Keratinocyte (primary cell): ENCODE data around the gene C11orf86.
"Not testable (repeated sequence)": the region's sequence is repeated elsewhere in the genome, so short reads cannot be mapped to it uniquely, and the experiment has no call there.

Experiments used
- EZH2 ChIP-seq: IDR thresholded peaks from one replicate; pipeline ENCODE4 v1.6.1; 2012; ENCODE audit warnings: inconsistent platforms, mild to moderate bottlenecking, low read length, moderate library complexity
- TF ChIP-seq, protein P1 (sequence below), 3 experiments: IDR thresholded peaks in 1 of 3; conservative IDR thresholded peaks in 1 of 3; optimal IDR thresholded peaks in 1 of 3; 2 replicates in 2 of 3; 3 replicates in 1 of 3; pipeline versions ENCODE3 to v1.5.1; 2011; ENCODE audit warnings: low read length in 3 of 3, mild to moderate bottlenecking in 3 of 3, moderate library complexity in 2 of 3, control low read depth in 1 of 3, inconsistent platforms in 1 of 3; ENCODE audit not compliant: insufficient read depth in 2 of 3; ENCODE audit errors: extremely low read depth in 1 of 3

GRCh38 chr11:66989360-66989759, 14.3 kb downstream of the C11orf86 start:
- not testable (repeated sequence) for TF ChIP-seq EZH2
- TF ChIP-seq, protein P1, sequence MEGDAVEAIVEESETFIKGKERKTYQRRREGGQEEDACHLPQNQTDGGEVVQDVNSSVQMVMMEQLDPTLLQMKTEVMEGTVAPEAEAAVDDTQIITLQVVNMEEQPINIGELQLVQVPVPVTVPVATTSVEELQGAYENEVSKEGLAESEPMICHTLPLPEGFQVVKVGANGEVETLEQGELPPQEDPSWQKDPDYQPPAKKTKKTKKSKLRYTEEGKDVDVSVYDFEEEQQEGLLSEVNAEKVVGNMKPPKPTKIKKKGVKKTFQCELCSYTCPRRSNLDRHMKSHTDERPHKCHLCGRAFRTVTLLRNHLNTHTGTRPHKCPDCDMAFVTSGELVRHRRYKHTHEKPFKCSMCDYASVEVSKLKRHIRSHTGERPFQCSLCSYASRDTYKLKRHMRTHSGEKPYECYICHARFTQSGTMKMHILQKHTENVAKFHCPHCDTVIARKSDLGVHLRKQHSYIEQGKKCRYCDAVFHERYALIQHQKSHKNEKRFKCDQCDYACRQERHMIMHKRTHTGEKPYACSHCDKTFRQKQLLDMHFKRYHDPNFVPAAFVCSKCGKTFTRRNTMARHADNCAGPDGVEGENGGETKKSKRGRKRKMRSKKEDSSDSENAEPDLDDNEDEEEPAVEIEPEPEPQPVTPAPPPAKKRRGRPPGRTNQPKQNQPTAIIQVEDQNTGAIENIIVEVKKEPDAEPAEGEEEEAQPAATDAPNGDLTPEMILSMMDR (optimal IDR thresholded peaks at IDR 0.05 in 1 of 3, IDR thresholded peaks at IDR 0.05 in 1 of 3, conservative IDR thresholded peaks at IDR 0.05 in 1 of 3; ENCODE audit: extremely low read depth in 1 of 3, insufficient read depth in 2 of 3, low read length in 3 of 3) = not testable (repeated sequence)
